Fibroblast of lung (primary cell): Measurements from ENCODE around the gene ESM1.

Experiments used
- EZH2 ChIP-seq: IDR thresholded peaks from 2 replicates; pipeline ENCODE4 v1.5.1; 2012; ENCODE audit warnings: low read length, control low read depth, mild to moderate bottlenecking; ENCODE audit errors: missing control alignments
- TF ChIP-seq, protein P1 (sequence below), 2 donors: IDR thresholded peaks in 1 of 2; conservative IDR thresholded peaks in 1 of 2; 1 replicate in 1 of 2; 2 replicates in 1 of 2; pipeline ENCODE4 v1.5.1; 2011 to 2012; ENCODE audit warnings: low read length in 2 of 2, control low read depth in 1 of 2, inconsistent platforms in 1 of 2, low read depth in 1 of 2, mild to moderate bottlenecking in 1 of 2

DNA sequence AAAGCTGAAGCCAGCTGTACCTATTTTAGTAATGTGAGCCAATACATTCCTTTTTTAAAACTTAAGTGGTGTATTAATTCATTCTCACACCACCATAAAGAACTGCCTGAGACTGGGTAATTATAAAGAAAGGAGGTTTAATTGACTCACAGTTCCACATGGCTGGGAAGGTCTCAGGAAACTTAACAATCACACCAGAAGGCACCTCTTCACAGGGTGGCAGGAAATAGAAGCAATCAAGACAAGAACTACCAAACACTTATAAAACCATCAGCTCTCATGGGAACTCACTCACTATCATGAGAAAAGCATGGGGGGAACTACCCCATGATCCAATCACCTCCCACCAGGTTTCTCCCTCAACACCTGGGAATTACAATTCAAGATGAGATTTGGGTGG, 21.0 kb downstream of the ESM1 start:
- TF ChIP-seq, protein P1, sequence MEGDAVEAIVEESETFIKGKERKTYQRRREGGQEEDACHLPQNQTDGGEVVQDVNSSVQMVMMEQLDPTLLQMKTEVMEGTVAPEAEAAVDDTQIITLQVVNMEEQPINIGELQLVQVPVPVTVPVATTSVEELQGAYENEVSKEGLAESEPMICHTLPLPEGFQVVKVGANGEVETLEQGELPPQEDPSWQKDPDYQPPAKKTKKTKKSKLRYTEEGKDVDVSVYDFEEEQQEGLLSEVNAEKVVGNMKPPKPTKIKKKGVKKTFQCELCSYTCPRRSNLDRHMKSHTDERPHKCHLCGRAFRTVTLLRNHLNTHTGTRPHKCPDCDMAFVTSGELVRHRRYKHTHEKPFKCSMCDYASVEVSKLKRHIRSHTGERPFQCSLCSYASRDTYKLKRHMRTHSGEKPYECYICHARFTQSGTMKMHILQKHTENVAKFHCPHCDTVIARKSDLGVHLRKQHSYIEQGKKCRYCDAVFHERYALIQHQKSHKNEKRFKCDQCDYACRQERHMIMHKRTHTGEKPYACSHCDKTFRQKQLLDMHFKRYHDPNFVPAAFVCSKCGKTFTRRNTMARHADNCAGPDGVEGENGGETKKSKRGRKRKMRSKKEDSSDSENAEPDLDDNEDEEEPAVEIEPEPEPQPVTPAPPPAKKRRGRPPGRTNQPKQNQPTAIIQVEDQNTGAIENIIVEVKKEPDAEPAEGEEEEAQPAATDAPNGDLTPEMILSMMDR (conservative IDR thresholded peaks at IDR 0.05 in 1 of 2, IDR thresholded peaks at IDR 0.05 in 1 of 2; ENCODE audit: low read depth in 1 of 2, low read length in 2 of 2): no peak
- TF ChIP-seq EZH2: no peak
